HG03520 (cell line): ENCODE measurements around the gene ADD1.
"Not testable (repeated sequence)": the region's sequence is repeated elsewhere in the genome, so short reads cannot be mapped to it uniquely, and the experiment has no call there.

Experiments used
- ATAC-seq: cut with Tn5 transposase; IDR thresholded peaks from one replicate; pipeline ENCODE4 v1.9.1; 2021; ENCODE audit warnings: mild to moderate bottlenecking, moderate library complexity; ENCODE audit not compliant: unreplicated experiment

Gene ADD1

DNA sequence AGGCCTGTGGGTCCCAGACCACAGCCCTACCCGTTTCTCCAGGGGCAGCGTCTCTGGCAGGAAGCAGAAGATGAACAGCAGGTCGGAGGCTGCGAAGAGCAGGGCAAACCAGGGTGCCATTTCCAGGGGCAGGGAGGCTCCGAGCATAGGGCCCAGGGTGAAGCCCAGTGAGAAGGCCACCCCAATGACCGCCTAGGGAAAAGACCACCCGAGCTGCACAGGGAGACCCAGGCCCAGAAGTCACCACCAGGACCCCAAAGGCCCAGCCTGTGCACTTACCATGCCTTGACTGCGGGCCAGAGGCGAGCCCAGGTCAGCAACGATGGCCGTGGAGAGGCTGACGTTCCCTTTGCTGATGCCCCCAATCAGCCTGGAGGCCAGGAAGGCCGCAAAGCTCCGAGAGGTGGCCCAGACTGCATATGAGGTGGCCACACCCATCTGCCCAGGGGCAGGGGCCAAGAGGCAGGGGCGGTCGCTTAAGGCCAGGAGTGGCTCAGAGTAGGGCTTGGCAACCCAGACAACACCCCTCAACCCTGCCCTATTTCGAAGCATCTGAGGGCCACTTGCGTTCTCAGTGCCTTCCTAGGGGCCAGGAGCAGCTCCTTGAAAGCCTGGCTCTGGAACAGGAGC, 88.8 kb downstream of the ADD1 start:
- no peak for ATAC-seq

- ATAC-seq: no peak
Measured at GRCh38 chr4:2932951-2933565, 89.4 kb downstream of the ADD1 start.

DNA sequence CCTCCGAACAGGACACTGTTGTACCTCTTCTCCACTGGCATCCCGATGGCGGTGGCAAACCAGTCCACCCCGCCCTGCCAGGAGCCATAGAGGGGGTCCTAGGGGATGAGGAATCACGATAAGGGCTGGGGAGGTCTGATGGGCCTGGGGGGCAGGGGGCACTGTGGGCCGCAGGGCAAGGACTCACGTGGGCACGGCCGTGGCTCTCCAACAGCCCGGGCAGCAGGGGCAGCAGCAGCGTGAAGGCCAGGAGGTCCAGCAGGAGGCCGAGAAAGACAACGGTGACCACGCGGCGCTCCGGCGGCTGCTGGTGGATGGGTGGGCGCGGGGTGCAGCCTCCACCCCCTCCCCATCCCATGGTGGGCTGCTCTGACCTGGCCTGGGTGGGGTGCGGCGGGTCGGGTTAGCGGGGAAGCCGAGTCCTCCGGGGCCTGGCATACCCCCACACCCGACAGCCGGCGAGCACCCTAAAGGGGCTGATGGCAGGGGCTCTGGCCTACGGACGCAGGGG, 90.0 kb downstream of the ADD1 start:
- no peak for ATAC-seq

DNA sequence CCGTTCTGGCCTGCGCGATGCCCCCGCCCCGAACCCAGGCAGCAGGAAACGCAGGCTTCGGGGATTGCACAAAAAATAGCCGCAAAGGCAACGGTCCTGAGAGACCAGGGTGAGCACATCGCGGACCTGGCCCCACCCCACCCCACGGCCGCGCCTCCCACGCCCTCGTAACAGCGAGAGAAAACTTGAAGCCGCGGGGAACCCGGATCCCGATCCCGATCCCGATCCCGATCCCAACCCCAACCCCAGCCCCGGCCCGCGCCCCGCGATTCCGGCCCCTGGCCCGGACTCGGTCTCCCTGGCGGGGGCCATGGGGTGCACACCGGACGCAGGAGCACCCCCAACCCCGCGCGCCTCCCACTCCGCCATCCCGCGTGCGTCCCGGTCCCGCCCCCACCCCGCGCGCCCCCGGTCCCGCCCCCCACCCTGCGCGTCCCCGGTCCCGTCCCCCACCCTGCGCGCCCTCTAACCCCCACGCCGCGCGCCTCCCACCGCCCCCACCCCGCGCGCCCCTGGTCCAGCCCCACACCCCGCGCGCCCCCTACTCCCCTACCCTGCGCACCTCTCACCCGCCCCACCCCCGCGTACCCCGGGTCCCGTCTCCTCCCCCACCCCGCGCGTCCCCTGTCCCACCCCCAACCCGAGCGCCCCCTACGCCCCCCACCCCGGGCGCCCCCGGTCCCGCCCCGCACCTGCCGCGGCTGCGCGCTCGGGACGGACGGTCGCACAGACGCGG, 90.6 kb downstream of the ADD1 start:
- ATAC-seq: no peak

DNA sequence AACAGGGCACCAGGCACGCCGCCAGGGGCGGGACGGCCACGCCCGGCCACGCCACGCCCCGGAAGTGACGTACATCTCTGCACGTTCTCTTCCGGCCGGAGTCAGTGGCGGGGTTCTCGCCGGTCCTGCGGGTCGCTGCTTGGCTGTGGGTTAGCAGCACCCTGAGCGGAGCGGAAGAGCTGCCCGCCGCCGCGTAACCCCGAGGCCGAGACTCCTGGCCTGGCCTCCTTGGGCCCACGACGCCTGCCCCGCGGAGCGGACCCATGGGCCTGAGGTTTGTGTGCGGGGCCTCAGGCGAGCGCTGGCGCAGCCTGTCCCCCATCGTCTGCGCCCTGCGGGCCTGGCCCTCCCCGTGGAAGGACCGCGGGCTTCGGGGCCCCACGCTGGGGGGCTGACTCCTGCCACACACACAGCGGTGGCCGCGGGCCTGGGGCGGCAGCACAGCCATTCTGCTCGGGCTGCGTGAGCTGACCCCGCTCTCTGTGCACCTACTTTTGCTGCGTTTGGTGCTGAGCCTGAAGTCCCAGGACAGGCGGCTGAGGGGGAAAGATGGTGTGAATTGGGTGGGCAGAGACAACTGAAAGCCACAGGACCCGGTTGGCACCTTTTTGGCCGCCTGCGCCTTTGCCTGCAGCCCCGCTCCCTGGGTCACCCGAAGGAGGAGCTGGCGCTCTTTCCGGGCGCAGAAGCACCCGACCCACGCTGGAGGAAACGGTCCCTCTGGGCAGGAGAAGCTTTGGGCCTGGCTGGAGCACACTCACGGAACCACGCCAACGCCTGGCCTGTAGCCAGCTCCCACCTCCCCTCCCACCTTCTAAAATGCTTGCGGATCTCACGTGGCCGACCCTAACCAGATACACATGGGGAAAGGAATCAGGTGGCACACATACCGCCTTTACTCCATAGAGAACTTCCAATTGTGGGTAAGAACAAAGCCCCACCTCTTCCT, 91.4 kb downstream of the ADD1 start:
- ATAC-seq: peak; percentile 42

GRCh38 chr4:2935762-2936743, 92.4 kb downstream of the ADD1 start:
- no peak for ATAC-seq

- ATAC-seq: no peak
Measured at GRCh38 chr4:2936773-2937145, 93.1 kb downstream of the ADD1 start.

DNA sequence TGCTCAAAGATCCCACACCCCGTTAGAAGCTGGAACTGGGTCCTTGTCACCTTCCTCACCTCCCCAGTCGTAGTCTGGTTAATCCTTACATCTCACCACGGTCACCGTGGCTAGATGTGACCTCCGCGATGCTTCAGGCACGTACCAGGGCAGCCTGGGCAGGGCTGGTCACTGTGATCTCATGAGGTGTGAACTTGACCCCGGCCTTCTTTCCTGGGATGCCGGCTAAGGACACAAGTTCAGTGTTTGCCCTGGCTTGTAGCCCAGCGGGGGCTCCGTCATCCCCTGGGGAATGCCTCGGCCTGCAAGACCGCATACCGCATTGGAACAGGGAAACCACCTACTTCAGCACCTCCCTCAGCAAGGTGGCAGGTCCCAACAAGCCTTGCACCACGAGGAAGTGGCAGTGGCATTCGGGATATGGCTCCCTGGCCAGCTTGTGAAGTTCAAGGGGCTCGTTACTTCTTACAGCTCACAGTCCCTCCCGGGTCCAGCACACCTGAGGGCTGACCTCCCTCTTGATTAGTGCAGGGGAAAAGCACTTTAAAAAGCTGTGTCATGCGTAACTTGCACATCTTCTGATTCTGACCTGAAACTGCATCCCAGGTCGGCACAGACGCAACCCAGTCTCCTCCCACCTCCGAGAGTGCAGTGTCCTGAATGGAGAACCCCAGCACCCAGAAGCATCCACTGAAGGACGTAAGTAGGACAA, 93.7 kb downstream of the ADD1 start:
- no peak for ATAC-seq

DNA sequence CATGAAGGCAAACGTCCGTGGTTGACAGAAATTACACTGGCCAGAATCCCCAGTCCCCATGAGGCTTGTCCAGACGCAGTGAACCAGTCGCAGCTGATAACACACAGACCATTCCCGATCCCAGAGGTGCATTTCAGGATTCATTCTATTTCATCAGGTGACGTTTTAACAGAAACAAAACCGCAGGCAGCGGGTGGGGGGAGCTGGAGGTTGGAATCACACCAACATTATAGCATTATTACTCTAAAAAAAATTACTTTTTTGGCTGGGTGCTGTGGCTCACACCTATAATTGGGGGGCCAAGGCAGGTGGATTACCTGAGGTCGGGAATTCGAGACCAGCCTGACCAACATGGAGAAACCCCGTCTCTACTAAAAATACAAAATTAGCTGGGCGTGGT, 94.3 kb downstream of the ADD1 start:
- ATAC-seq: no peak

DNA sequence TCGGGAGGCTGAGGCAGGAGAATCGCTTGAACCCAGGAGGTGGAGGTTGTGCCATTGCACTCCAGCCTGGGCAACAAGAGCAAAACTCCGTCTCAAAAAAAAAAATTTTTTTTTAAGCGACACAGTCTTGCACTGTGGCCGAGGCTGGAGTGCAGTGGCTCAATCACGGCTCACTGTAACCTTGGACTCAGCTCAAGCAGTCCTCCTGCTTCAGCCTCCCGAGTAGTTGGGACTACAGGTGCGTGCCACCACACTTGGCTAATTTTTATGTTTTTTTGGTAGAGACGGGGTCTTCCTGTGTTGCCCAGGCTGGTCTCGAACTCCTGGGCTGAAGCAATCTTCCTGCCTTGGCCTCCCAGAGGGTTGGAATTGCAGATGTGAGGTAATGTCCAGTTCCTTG, 94.8 kb downstream of the ADD1 start:
- not testable (repeated sequence) for ATAC-seq

DNA sequence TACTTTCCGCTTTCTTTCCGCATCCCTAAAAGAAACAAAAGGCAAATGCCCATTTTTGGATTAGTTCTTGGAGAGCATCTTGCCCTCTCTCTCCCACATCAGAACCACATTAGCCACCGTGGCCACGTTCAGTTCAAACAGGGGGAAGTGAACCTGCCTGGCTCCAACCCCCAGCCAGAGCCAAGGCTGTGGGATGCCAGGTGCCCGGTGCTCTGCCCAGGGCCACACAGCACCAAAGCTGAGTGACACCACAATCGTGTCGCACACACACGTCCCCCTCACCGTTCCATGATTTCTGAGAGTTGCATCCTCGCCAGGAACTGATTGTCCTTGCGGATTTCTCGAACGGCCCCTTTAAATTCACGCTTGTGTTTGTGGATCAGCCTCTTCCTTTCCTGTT, 95.3 kb downstream of the ADD1 start:
- ATAC-seq: no peak

DNA sequence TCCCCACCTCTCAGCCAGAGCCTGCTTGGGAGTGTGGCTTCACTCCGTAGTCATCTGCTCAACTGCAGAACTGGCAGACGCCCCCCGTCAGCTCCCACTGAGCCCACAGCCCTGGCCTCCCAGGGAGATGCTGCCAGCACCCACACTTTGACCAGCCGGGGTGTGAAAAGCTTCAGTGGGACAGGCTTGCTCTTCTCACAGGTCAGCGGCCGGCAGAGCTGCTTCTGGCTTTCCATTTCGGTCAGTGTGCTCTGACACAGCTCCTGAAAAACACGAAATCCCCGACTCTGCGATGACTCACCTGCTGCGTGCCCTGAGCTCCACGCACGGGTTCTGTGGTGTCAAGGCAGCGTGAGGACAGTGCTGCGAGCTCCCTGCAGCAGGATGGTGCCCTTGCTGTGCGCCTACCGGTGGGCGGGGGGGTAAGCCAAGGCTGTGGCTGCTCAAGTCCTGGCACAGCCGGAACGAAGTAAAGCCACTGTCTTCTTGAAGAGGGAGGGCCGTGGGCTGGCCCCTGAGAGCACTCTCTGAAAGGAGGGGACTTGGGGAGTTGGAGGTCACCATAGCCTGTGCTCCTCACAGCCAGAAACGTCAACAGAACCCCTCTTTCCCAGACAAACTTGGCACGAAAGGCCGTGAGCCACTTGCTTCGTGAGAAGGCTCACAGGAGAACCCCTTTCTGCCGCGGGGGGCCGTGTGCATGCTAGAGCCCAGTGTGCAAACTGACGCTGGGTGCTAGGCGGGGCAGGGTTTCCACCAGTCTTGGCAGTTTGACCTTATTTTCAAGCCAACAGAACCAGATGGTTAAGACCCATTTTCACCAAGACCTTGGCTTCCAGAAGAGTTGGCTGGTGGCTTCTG, 96.0 kb downstream of the ADD1 start:
- no peak for ATAC-seq

DNA sequence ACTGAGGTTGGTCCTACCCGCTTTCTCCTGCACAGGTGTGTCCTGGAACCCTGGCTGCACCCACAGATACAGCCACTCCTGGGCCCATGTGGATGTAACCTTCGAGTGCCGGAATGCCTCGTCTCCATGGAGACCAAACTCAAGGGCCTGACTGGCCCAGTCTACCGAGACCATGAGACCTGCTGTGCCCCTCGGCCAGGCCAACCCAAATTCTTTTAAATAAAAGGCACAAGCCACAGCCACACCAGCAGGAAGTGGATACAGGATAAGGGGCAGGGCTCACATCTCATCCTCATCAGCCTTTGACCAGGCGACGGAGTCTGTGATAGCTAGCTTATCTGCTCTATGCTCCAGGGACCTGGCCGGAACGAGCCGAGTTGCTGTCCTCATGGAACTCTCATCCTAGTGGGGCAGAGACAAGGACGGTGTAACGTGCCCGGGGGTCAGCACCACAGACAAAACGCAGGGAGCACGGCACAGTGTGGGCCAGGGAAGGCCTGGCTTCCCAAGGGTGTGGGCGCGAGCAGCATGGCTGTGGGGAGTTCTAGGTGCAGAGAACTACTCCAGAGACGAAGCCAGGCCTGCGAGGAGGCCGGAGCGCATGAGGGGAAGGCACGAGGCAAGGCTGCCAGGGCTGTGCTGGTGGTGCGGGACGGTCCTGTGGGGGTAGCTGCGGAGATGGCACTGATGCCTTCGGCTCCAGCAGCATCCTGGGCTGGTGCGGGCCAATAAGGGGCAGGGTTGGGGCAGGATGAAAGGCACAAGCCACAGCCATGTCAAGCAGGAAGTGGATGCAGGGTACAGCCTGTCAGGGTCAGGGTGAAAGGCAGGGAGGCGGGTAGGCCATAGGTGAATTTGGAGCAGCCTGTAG, 96.9 kb downstream of the ADD1 start:
- ATAC-seq: no peak

- ATAC-seq: no peak
Measured at GRCh38 chr4:2941138-2942036, 97.7 kb downstream of the ADD1 start.

DNA sequence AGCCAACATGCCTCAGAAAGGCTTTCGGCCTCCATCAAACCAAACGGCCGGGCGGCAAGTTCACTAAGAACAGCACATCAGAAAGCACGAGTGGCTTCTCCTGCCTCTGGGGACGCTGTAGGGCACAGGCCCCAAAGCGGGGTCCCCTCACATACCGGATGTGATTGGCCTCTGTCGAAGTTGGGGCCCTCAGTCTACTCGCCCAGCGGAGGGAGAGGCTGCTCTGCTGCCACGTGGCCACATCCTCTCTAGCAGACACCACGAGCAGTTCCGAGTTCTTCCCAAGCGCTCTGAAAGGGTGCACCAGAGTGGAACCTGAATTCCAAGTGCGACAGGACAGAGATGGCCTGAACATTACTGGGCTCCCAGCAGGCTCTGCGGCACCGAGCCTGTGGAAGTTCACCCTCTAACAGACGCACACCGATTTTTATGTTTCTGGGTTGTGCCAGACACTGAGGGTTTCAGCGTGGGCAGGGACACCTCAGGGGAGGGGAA, 98.4 kb downstream of the ADD1 start:
- no peak for ATAC-seq
